Activated T-helper 1 cell treated with anti-CD3 and anti-CD28 coated beads, Interleukin-12 subunit alpha, Interleukin-12 subunit beta, Interleukin-2, Interleukin-4 antibody, amounts not matched to agents 30 ng/mL and 10 ng/mL and 1 ng/mL, durations not matched to agents 14 hours and 24 hours and 36 hours (primary cell): ENCODE results near the gene SEPTIN12. TPM values are rescaled to one million over a fixed set of nuclear protein-coding genes. Genes with fewer than 3 reads are reported as not detected.
"Not testable (repeated sequence)": the region's sequence is repeated elsewhere in the genome, so short reads cannot be mapped to it uniquely, and the experiment has no call there.

Experiments used
- DNase-seq: peaks from one replicate; pipeline ENCODE4 v3.0.0; 2021; ENCODE audit warnings: low spot score
- H3K27ac Mint-ChIP-seq: one replicate; pipeline ENCODE4 v1.8.0; 2021; ENCODE audit warnings: mild to moderate bottlenecking, mixed read lengths
- H3K27me3 Mint-ChIP-seq: one replicate; pipeline ENCODE4 v1.8.0; 2022; ENCODE audit warnings: mild to moderate bottlenecking, moderate library complexity, mixed read lengths; ENCODE audit not compliant: insufficient read depth
- H3K36me3 Mint-ChIP-seq: one replicate; pipeline ENCODE4 v1.8.0; 2021; ENCODE audit warnings: low read depth, mixed read lengths
- H3K4me1 Mint-ChIP-seq: one replicate; pipeline ENCODE4 v1.8.0; 2021; ENCODE audit warnings: low read depth, mixed read lengths
- H3K4me3 Mint-ChIP-seq: one replicate; pipeline ENCODE4 v1.8.0; 2021; ENCODE audit warnings: mild to moderate bottlenecking, moderate library complexity, mixed read lengths
- H3K9me3 Mint-ChIP-seq: one replicate; pipeline ENCODE4 v1.8.0; 2021; ENCODE audit warnings: mixed read lengths
- intact Hi-C: fragments of 100-400 bp; cut with micrococcal nuclease; formaldehyde crosslinking; loops from one replicate; pipeline ENCODE4 v1.15.1; 2024
- total RNA-seq: library from RNA; stranded (reverse); gene quantifications from 2 replicates; pipeline ENCODE4 v1.2.3, GENCODE V29; 2022

SEPTIN12 gene
- total RNA-seq, 1 donor from 2014 or later, result not detected

DNA sequence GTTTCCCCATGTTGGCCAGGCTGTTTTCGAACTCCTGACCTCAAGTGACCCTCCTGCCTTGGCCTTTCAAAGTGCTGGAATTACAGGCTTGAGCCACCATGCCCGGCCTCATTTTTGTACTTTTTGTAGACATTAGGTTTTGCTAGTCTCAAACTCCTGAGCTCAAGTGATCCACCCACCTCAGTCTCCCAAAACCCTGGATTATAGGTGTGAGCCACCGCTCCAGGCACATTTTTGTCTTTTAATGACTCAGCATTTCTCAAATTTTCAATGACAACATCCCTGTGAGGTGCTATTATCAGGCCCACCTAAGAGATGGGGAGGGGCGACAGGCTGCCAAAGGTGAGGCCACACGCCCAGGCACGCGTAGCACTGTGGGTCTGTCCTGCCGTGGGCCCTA, 1.1 kb downstream of the SEPTIN12 start:
- DNase-seq, result no peak
- peaks cover 2% of the 10 kb centered on the region for H3K27me3 Mint-ChIP-seq
- no peak overlapping the region for H3K27ac Mint-ChIP-seq
- intact Hi-C loops, result no loop called here
- H3K4me1 Mint-ChIP-seq, result peaks cover 6% of the 10 kb centered on the region
- no peaks in the 10 kb centered on the region for H3K9me3 Mint-ChIP-seq
- no peaks in the 10 kb centered on the region for H3K36me3 Mint-ChIP-seq
- no peak overlapping the region for H3K4me3 Mint-ChIP-seq

DNA sequence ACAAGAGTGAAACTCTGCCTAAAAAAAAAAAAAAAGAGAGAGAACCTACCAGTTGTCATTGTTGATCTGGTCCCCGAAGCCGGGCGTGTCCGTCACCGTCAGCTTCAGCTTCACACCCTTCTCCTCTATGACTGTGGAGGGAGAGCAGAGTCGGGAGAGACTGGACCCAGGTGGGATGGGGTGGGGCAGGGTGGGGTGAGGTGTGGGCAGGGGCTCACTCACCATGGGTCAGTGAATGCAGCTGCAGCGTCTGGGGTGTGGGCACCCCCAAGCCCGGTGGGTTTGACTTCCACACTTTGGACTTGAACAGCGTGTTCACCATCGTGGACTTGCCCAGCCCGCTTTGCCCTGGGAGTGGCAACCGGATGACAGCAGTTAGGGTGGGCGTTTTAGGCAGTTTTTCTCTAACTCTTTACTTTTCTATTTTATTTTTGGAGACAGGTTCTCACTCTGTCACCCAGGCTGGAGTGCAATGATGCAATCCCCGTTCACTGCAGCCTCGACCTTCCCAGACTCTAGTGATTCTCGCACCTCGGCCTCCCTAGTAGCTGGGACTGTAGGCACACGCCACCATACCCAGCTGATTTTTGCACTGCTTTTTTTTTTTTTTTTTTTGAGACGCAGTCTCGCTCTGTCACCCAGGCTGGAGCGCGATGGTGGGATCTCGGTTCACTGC, 2.2 kb downstream of the SEPTIN12 start:
- Mint-ChIP-seq H3K4me1 (peaks cover under 1% of the 10 kb centered on the region), H3K27me3 (peaks cover 2% of the 10 kb centered on the region), H3K9me3 (no peaks in the 10 kb centered on the region), H3K27ac (no peak overlapping the region), H3K4me3 (no peak overlapping the region), H3K36me3 (no peaks in the 10 kb centered on the region)
- no peak for DNase-seq
- intact Hi-C loops, result no loop called here

DNA sequence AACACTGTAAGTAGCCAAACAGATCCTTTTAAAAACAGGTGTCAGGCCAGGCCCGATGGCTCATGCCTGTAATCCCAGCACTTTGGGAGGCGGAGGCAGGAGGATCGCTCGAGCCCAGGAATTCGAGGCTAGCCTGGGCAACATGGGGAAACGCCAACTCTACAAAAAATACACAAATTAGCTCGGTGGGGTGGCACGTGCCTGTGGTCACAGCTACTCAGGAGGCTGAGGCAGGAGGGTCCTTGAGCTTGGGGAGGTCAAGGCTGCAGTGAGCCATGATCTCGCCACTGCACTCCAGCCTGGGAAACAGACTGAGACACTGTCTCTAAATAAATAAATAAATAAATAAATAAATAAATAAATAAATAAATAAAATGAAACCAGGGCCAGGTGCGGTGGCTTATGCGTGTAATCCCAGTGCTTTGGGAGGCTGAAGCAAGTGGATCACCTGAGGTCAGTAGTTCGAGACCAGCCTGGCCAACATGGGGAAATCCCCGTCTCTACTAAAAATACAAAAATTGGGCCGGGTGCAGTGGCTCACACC, 3.6 kb downstream of the SEPTIN12 start:
- intact Hi-C loops, H3K4me1 Mint-ChIP-seq, H3K27me3 Mint-ChIP-seq, DNase-seq, H3K27ac Mint-ChIP-seq, H3K9me3 Mint-ChIP-seq, H3K4me3 Mint-ChIP-seq, H3K36me3 Mint-ChIP-seq: not testable (repeated sequence)

DNA sequence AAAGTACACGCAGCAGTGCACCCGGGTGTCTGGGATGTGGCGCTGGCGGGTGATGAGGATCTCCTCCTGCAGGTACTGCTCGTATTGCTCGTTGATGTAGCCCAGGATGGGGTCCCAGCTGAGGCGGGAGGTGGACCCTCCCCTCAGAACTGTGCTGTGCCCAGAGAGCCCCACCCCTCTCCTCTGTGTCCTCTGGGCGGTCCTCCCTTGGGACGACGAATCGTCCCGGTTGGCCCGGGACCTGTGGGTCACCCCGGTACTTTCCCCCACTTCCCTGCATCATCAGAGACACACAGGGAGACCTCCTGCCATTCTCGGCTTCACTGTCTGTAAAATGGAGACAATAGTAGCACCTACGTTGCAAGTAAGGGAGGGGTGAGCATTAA, 4.2 kb downstream of the SEPTIN12 start:
- Mint-ChIP-seq H3K4me3 (no peak overlapping the region), H3K9me3 (no peaks in the 10 kb centered on the region), H3K27ac (no peak overlapping the region), H3K27me3 (peaks cover 2% of the 10 kb centered on the region), H3K4me1 (no peaks in the 10 kb centered on the region), H3K36me3 (no peaks in the 10 kb centered on the region)
- DNase-seq, result no peak
- intact Hi-C loops, result no loop called here

- H3K36me3 Mint-ChIP-seq, result no peaks in the 10 kb centered on the region
- H3K9me3 Mint-ChIP-seq, result no peaks in the 10 kb centered on the region
- H3K4me3 Mint-ChIP-seq, result no peak overlapping the region
- intact Hi-C loops, result no loop called here
- H3K27me3 Mint-ChIP-seq, result peaks cover 2% of the 10 kb centered on the region
- H3K4me1 Mint-ChIP-seq, result no peaks in the 10 kb centered on the region
- DNase-seq, result no peak
- H3K27ac Mint-ChIP-seq, result no peak overlapping the region
Measured at GRCh38 chr16:4783251-4783950, 4.7 kb downstream of the SEPTIN12 start.

- Mint-ChIP-seq H3K27me3 (no peaks in the 10 kb centered on the region), H3K4me1 (no peaks in the 10 kb centered on the region), H3K9me3 (no peaks in the 10 kb centered on the region), H3K36me3 (no peaks in the 10 kb centered on the region), H3K4me3 (no peak overlapping the region), H3K27ac (no peak overlapping the region)
- no peak for DNase-seq
- intact Hi-C loops, result no loop called here
Measured at GRCh38 chr16:4780235-4780634, 7.9 kb downstream of the SEPTIN12 start.

DNA sequence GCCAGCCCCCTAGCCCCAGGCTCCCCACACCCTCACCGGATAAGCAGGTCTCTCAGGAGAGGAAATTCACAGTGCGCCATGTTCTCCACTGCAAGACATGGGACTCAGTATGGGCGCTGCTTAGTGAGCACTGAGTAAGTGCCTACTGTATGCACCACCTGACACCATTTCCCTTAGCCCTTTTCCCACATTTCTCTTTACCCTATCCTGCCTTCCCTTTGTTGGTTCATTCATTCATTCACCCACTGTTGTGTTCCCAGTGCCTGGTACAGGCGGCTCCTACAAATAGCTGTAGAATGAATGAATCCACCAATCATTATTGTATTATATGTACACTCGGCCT, 10.1 kb downstream of the SEPTIN12 start:
- Mint-ChIP-seq H3K4me1 (no peaks in the 10 kb centered on the region), H3K4me3 (no peak overlapping the region), H3K36me3 (no peaks in the 10 kb centered on the region), H3K9me3 (no peaks in the 10 kb centered on the region), H3K27me3 (no peaks in the 10 kb centered on the region), H3K27ac (no peak overlapping the region)
- intact Hi-C loops, result no loop called here
- DNase-seq, result no peak

- intact Hi-C loops, result no loop called here
- no peak for DNase-seq
- Mint-ChIP-seq H3K4me1 (no peaks in the 10 kb centered on the region), H3K9me3 (no peaks in the 10 kb centered on the region), H3K4me3 (no peak overlapping the region), H3K27me3 (no peaks in the 10 kb centered on the region), H3K27ac (no peak overlapping the region), H3K36me3 (no peaks in the 10 kb centered on the region)
Measured at GRCh38 chr16:4777339-4778049, 10.7 kb downstream of the SEPTIN12 start.

DNA sequence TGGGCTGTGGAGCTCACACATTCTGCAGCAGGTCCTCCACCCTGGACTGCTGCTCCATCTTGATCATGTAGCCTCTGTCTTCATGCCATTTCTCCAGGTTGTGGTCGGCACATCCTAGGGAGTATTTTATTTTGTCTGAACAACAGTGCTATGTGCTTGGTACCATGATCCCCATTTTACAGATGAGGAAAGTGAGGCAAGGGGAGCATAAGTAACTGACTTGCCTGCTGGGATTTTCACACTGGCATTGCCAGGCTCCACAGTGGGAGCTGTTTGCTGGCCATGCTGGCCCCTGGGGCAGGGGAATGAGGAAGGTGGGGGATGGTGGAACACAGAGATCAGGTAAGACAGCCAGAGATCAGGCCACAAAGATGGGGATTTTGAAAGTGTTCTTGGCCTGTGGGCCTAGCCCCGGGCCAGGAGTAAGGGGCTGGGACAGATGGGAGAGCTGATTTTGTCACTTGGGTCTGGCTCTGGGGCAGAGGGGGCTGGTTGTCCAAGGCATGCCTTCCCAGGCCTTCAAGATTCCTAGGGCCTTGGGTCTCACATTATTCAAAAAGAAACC, 11.9 kb downstream of the SEPTIN12 start:
- H3K4me3 Mint-ChIP-seq, result no peak overlapping the region
- H3K27ac Mint-ChIP-seq, result no peak overlapping the region
- no peaks in the 10 kb centered on the region for H3K4me1 Mint-ChIP-seq
- no peak for DNase-seq
- H3K9me3 Mint-ChIP-seq, result no peaks in the 10 kb centered on the region
- intact Hi-C loops, result no loop called here
- no peaks in the 10 kb centered on the region for H3K36me3 Mint-ChIP-seq
- no peaks in the 10 kb centered on the region for H3K27me3 Mint-ChIP-seq

- intact Hi-C loops, result no loop called here
- Mint-ChIP-seq H3K4me1 (no peaks in the 10 kb centered on the region), H3K4me3 (no peak overlapping the region), H3K9me3 (no peaks in the 10 kb centered on the region), H3K27me3 (no peaks in the 10 kb centered on the region), H3K27ac (no peak overlapping the region), H3K36me3 (no peaks in the 10 kb centered on the region)
- DNase-seq, result no peak
Measured at GRCh38 chr16:4775005-4775404, 13.1 kb downstream of the SEPTIN12 start.

DNA sequence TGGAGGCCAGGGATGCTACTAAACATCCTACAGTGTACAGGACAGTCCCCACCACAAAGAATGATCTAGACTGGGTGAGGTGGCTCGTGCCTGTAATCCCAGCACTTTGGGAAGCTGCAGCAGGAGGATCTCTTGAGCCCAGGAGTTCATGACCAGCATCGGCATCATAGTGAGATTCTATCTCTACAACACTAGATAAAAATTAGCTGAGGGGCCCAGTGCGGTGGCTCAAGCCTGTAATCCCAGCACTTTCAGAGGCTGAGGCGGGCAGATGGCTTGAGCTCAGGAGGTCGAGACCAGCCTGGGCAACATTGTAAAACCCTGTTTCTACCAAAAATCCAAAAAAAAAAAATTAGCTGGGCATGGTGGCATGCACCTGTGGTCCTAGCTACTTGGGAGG, 15.8 kb downstream of the SEPTIN12 start:
- no peaks in the 10 kb centered on the region for H3K9me3 Mint-ChIP-seq

DNA sequence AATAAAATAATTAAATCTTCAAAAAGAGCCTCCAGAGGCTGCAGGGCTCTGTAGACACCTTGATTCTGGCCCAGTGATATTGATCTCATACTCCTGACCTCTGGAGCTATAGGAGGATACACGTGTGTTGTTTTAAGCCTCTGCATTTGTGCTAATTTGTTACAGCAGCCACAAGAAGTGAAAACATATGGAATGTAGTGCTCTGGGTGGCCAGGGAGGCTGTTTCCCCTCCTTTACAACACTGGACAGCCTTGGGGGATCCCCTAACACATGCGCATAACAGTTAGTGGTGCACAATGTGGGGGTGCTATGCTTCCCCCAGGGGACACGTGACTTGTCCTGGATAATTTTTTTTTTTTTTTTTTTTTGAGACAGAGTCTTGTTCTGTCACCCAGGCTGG, 16.5 kb downstream of the SEPTIN12 start:
- Mint-ChIP-seq H3K36me3 (no peaks in the 10 kb centered on the region), H3K4me3 (no peak overlapping the region), H3K27ac (no peak overlapping the region), H3K4me1 (peaks cover 11% of the 10 kb centered on the region), H3K9me3 (no peaks in the 10 kb centered on the region), H3K27me3 (no peaks in the 10 kb centered on the region)
- DNase-seq, result no peak
- intact Hi-C loops, result no loop called here

More for the DNA sequence above, 15.8 kb downstream of the SEPTIN12 start:
- no peak for DNase-seq
- peaks cover 11% of the 10 kb centered on the region for H3K4me1 Mint-ChIP-seq
- intact Hi-C loops, result no loop called here
- no peak overlapping the region for H3K27ac Mint-ChIP-seq
- H3K4me3 Mint-ChIP-seq, result no peak overlapping the region
- no peaks in the 10 kb centered on the region for H3K27me3 Mint-ChIP-seq
- no peaks in the 10 kb centered on the region for H3K36me3 Mint-ChIP-seq

GRCh38 chr16:4769306-4769638, 18.9 kb downstream of the SEPTIN12 start:
- H3K36me3 Mint-ChIP-seq, result no peaks in the 10 kb centered on the region
- H3K4me3 Mint-ChIP-seq, result peak overlapping the region; percentile 95
- intact Hi-C loops, result loop anchor here (2.0 to 5.0 kb wide), 2 partner anchors 76 to 303 kb away; partner anchors contain the start of genes ALG1 and NUDT16L1
- peak overlapping the region; percentile 19 for H3K27ac Mint-ChIP-seq
- no peaks in the 10 kb centered on the region for H3K27me3 Mint-ChIP-seq
- H3K9me3 Mint-ChIP-seq, result no peaks in the 10 kb centered on the region
- DNase-seq, result no peak
- peaks cover 20% of the 10 kb centered on the region for H3K4me1 Mint-ChIP-seq
